T-helper 22 cell (primary cell): ENCODE data around the gene FGF2.
"Not testable (repeated sequence)": the region's sequence is repeated elsewhere in the genome, so short reads cannot be mapped to it uniquely, and the experiment has no call there.

ENCODE experiments used
- DNase-seq: peaks from one replicate; pipeline ENCODE4 v3.0.0-alpha.2; 2020; ENCODE audit warnings: low read depth

Gene FGF2

DNA sequence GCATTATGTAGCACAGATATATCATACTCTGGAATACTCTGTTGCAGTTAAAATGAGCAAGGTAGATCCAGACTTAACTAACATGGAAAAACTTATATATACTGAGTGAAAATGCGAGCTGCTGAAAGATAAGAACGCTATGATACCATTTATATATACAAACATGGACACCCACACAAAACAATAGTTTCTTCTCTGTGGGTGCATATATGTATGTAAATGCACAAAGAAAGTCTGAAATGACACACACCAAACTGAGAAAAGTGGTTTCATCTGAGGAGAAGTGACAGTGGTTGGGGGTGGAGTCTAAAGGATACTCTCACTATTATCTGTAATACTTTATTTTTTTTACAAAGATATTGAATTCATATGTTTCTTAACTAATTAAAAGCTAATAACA lies 12.2 kb upstream of the FGF2 start:
- no peak for DNase-seq

DNA sequence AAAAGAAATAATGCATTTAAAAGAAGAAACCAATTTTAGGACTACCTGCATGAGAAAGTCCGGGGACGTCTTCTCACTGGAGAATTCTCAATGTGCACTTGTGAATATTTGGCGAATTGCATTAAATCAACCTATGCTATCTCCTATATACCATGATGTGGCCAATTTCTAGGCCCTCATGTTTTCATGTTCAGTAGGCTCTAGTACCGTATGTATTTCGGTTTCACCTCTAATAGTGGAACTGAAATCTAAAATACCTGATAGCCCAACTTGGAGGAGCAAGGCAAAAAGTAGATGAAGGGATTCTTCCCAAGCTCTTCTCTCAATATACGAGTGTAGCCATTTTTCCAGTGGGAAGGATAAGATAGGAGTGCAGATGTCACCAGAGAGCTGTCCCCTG lies 11.4 kb upstream of the FGF2 start:
- DNase-seq = no peak

DNA sequence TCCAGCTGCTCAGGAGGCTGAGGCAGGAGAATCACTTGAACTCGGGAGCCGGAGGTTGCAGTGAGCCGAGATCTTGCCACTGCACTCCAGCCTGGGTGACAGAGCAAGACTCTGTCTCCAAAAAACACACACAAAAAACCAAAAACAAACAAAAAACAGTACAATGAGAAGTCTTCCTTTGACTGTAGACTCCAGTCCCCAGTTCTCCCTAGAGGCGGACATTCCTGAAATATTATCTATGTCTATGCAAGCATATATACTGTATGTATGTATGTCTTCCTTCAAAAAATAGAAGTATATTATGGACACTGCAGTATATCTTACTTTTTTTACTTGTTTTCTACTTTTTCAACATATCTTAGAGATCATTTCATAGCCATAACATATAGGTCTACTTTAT lies 10.2 kb upstream of the FGF2 start:
- no peak for DNase-seq

DNA sequence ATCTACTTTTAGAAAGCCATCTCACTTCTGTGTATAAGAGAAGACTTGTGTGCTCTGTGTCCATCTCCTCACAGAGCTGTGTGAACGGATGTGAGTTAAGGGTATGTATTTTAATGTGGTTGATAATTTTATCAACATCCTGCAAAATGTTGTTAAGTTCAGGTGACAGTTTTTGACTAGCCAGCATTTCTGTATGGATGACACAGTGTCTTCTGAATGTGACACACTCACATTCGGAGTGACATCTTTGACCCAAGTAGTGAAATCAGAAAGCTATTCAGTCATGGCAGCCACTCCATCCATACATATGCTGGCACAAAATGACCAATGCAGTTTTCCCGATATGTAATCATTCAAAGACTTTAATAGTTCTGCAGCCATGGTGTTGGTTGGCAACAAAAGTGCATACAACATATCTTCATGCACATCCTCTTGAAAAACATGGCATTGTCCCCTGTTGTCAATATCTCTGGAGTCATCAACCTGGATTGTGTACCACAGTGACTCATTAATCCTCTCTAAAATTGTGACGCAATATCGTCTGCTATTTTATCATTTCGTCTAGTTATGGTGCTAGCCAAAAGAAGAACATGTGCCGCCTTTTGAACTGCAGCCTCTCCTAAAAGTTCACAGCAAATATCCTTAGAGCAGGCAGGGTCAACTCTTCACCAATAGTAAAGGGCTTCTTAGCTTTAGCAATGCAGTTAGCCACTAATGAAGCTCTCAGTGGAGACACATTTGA lies 6.8 kb upstream of the FGF2 start:
- no peak for DNase-seq

DNA sequence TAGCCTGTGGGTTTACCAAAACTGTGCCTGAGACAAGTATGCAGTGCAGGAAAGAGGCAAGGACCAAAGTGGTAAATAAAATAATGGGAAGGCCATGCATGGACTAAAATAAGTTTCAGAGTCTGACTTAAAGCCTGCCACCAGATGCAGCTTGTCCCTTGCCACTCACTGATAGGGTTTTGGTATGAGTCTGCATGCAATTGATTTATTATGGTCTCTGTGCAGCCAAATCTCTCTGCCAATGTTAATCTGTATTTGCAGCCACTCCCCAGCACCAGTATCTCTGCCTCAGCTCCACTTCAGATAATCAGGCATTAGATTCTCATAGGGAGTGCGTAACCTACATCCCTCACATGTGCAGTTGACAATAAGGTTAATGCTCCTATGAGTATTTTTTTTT lies 5.5 kb upstream of the FGF2 start:
- DNase-seq = no peak

DNA sequence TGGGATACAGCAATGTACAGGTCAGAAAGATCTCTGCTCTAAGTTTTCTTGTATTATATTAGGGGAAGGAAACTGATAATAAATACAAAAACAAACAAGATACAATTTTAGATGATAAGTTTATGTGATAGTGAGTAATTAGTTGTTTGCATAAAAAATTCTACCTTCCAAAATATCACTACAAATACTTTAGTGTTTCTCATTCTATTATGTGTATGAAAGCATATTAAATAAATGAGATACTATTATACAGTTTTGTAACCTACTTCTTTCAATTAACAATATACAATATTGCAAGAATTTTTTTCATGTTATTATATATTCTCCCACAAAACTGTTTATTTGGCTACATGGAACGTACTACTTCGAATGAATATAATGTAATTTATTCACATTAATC lies 4.2 kb upstream of the FGF2 start:
- no peak for DNase-seq

DNA sequence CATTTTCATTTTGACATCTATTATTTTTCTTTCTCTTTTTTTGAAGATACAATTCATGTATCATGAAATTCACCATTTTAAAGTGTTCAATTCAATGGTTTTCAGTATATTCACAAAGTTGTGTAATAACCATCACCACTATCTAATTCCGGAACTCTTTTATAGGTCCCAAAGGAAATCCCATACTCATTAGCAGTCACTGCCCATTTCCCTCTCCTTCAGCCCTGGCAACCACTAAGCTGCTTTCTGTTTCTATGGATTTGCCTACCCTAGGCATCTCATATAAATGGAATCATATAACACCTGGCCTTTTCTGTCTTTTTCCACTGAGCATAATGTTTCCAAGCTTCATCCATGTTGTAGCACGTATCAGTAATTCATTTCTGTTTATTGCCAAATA lies 3.2 kb upstream of the FGF2 start:
- no peak for DNase-seq

DNA sequence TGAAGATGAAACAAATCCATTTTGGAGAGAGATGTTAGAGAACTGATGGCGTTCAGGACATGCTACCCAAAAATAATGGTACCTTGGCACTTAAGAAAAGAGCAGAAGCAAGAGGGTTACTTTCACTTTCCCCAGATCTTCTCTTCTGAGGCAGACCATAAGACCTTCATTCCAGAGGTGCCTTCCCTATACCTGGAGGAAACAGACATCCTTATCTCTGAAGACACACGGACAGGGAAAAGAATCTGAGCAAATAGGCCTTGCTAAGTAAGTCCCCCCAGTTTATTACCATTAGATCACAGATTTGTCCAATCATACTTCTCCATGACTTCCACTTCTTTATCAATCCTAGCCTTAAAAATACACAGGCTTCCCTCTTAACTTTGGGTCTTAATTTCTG lies 2.0 kb upstream of the FGF2 start:
- no peak for DNase-seq

DNA sequence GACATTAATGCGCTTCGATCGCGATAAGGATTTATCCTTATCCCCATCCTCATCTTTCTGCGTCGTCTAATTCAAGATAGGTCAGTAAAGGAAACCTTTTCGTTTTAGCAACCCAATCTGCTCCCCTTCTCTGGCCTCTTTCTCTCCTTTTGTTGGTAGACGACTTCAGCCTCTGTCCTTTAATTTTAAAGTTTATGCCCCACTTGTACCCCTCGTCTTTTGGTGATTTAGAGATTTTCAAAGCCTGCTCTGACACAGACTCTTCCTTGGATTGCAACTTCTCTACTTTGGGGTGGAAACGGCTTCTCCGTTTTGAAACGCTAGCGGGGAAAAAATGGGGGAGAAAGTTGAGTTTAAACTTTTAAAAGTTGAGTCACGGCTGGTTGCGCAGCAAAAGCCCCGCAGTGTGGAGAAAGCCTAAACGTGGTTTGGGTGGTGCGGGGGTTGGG lies 528 bp upstream of the FGF2 start:
- no peak for DNase-seq

DNA sequence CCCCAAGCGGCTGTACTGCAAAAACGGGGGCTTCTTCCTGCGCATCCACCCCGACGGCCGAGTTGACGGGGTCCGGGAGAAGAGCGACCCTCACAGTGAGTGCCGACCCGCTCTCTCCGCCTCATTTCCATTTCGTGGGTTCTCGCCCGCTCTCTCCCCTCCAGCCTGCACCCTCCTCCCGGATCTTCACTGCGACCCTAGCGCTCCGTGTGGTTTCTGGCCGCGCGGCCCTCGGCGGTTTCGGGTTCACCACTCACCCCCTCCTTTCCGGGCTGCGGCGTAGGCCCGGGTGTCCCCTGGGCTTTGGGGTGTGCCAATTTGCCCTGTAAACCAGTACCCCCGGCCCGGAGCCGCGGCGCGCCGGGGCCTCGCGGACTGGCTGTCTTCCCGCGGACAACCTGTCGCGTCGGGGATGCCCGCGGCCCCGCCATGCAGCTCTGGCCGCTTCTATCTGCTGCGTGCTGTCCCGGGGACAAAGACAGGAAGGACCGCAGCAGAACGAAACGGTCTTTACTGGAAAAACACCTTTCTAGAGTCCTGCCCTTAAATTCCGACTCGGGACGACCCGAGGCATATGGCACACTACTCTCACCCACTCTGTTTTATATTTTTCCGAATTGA lies 737 bp downstream of the FGF2 start:
- DNase-seq = no peak

DNA sequence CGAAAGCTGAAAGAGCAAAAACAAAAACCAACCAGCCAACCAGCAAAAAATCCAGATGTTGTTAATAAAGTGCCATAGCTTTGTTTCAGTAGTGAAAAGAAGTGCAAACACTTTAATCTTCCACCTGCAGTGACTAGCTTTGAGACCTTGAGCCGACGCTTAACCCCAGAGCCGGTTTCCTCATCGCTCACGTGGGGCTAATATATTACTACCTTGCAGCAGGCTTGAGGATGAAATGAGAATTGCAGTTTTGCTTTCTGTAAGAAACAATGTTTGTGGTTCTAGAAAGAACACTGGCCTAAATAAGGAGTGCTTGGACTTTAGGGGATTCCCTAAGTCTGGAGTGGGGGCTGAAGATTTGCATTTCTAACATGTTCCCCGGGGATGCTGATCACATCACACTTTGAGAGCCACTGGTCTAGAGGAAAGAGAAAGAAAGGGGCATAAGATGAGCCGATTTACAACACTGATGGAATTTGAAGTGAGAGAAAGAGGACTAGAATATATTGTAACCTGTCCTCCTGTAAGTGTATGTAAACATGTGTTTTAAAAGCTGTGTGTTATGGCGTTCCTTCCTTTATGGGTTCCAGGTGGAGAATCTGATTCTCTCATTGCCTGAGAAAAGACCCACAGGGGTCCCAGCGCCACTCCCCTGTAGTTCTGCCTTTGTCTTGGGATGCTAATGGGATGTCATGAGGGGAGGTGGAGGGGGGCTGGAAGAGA lies 1.4 kb downstream of the FGF2 start:
- no peak for DNase-seq

DNA sequence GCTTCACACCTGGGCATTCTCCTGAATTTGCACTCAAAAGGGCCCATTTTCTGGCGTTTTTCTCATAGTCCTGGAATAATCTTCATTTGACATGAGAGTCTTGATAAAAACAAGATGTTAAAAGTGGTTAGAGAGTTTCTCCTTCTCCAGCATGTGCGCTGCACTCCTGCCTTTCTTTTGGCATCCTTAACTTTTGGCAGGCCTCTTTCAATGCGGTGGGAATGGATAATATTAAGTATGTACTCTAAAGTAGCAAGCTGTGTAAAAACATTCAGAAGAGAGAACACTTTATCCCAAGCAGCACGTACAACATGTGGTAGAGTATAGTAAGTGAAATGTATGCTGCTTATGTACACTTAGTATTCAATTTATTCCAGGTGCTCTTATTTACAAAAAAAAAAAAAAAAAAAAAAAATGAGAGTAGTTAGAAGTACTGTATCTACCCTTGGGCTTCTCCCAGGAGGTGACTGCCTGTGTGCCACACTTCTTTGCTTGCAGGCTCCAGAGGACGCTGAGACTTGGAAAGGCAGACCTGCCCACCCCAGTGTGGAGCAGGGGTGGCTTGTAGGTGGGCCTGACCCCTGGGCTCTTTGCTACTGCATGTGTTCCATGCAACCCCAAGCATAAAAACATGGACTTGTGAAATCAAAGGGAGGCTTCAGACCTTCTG lies 3.9 kb downstream of the FGF2 start:
- DNase-seq = no peak

DNA sequence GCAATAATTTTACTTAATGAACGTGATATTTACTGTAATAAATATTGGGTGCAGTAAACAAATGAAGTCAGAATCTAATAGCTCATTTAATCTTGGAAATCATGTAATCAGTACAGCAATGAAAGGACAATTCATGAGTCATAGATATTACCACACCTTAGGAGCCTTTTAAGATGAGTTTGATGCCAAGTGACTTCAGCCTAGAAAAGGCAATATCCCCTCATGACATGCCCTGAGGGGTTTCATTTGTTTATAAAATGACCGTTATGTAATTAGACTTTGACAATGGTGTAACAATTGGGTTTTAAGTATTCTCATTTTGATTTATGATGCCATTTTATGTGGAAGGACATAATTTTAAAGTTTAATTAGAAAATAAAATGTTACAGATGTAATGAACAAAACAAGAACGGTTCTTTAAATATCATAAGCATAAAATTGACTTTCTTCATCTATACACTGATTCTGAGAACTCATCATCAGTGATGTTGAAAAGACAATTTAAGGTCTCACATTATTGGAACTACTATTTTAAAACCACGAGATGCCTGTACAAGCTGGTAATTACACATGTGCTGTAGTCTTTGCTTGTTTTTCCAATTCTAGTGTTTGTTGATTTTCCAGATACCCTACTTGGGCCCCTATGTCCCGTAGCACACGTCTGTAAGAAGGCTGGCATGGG lies 5.0 kb downstream of the FGF2 start:
- no peak for DNase-seq

DNA sequence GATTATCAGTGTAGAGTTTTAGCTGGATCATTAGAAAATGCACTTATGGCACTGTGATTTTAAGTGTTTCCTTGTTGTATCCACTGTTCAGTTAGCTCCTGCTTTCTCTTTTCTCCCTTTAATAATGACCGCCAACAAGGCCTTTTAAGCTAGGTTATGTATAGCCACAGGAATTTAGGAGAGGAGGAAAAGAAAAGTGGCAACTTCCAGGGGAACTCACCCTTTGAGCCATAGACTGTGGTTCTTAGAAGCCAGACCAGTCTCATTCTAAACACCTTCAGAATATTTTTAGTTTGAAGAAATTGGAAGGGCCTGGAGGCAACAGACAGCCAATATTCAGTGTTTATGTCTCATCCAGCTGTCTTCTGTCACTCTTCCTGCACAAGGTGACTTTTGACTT lies 6.1 kb downstream of the FGF2 start:
- no peak for DNase-seq

DNA sequence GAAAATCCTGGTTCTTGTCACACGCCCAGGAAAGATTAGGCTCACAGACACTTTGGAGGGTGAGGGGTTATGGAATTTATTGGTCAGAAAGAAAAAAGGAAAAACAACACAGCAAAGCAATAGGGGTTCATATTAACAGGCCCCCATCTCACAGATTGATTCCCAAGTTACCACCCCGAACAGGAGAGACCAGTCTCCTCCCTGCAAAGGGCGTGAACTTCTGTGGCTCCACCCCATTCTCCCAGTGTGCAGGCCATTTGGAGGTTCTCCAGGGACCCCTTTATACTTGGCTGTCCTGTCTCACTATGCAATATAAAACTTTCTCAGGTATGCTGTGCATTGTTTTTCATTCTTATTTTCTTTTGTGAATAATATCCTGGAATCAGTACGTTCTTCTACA lies 7.4 kb downstream of the FGF2 start:
- DNase-seq = no peak

DNA sequence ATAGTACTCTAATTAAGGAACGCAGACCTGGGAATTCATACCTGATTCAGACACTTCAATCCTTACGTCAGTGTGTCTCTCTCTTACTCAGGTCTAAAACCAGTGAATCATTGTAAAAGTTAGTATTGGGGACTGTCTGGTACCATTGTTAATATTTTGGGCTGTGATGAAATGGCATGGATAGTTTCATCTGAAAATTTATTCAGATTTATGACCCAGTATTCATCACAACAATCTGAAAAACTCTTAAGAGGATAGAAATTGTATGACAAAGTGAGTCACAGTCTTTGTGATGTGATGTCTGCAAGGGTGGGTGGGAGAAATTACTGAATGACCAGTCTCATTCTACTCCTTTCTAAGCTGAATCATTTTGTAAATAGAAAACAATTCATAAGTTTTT lies 10.3 kb downstream of the FGF2 start:
- DNase-seq = no peak

DNA sequence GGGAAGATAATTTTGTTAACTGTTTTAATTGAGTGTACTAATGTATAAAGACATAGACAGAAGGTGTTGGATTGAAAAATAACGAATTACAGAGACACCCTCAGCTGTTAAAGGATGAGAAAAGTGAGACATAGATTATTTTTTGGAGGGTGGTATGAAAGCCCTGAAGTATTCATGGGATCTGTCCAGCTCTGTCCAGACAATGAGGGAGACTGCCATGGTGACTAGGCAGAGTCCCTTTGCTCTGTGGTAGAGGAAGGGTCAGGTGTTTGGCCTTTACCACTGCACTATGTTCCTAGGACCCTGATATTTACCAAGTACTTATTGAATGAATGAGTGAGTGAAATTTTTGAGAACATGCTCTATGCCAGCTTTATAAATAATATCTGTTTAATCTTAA lies 11.4 kb downstream of the FGF2 start:
- DNase-seq = no peak

DNA sequence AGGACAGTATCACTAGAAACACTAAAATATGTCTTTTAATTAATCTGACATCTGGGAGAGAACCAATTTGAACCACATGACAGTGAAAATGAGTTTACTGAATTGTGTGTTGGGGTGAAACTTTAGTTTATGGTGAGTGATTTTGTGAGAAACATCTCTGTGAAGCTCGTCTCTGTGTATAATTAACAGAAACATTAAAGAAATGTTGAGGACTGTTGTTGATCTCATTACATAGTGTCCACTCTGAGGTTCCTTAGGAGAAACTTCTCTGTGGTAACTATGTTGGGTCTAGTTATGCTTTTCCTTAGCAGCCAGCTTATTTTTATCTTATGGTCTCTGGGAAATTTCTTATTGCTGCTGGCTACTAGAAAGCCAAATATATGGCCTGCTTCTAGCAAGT lies 15.8 kb downstream of the FGF2 start:
- no peak for DNase-seq

DNA sequence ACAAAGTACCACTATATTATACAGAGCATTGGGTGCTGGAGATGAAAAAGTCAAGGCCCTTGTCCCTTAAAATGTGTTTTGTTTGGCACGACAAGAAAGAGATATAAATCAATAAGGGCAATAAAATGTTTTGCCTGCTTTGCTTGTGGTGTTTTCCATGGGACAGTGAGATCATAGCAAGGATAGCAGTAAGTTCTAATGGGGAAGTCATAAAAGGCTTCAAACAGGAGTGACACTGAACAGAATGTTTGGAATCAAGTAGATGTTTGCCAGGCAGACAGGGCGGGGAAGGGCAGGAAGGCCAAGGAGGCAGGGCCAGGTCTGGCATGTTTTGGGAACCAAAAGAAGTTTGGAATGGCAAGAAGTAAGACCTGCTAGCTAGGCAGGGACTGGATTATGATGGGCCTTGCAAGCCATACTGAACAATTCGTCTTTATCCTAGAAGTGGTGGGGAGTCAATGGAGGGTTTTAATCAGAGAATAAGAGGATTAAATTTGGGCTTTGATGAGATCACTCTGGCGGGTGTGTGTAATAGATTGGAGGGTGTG lies 16.4 kb downstream of the FGF2 start:
- no peak for DNase-seq

DNA sequence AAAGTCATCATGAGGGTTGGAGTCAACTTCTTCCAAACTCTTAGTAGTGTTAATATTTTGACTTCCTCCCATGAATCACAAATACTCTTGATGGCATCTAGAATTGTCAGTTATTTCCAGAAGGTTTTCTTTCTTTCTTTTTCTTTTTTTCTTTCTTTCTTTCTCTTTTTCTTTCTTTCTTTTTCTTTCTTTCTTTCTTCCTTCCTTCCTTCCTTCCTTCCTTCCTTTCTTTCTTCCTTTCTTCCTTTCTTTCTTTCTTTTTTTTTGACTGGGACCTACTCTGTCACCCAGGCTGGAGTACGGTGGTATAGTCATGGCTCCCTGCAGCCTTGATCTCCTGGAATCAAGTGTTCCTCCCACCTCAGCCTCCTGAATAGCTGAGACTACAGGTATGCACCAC lies 17.8 kb downstream of the FGF2 start:
- not testable (repeated sequence) for DNase-seq

DNA sequence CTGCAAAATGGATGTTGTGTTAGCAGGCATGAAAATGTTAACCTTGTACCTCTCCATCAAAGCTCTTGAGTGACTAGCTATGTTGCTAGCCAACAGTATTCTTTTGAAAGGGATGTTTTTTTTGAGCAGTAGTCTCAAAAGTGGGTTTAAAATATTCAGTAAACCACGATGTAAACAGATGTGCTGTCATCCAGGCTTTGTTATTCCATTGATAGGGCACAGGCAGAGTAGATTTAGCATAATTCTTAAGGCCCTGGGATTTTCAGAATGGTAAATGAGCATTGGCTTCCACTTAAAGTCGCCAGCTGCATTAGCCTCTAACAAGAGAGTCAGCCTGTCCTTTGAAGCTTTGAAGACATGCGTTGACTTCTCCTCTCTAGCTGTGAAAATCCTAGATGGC lies 18.4 kb downstream of the FGF2 start:
- DNase-seq = no peak

DNA sequence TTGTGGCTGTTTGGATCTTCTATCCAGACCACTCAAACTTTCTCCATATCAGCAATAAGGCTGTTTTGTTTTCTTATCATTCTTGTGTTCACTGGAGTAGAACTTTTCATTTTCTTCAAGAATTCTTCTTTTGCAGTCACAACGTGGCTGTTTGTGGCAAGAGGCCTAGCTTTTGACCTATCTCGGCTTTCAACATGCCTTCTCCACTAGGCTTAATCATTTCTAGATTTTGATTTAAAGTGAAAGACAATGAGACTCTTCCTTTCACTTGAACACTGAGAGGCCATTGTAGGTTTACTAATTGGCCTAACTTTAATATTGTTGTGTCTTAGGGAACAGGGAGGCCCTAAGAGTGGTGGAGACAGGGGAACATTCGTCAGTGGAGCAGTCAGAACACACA lies 19.1 kb downstream of the FGF2 start:
- no peak for DNase-seq
